Keratinocyte (primary cell): ENCODE results near the gene SCCPDH. TPM values are rescaled to one million over a fixed set of nuclear protein-coding genes. Genes with fewer than 3 reads are reported as not detected.

Experiments used
- DNase-seq: peaks from one replicate; pipeline ENCODE4 v3.0.0-alpha.2; 2011; ENCODE audit warnings: low read depth, missing footprints, low spot score
- FAIRE-seq: peaks from 2 replicates; lab custom pipeline; 2011; peaks lifted over from hg19 to GRCh38; lab: Jason Lieb, UNC
- H2AFZ ChIP-seq: 2 replicates; pipeline ENCODE4 v1.6.0; 2012; ENCODE audit warnings: low read length, control low read depth, inconsistent platforms; ENCODE audit not compliant: control insufficient read depth
- H3K27ac ChIP-seq: 2 replicates; pipeline ENCODE4 v1.5.1; 2011; ENCODE audit warnings: low read length; ENCODE audit not compliant: control insufficient read depth, insufficient read depth
- H3K27me3 ChIP-seq: 3 replicates; pipeline ENCODE4 v1.6.0; 2011; ENCODE audit warnings: low read length; ENCODE audit not compliant: control insufficient read depth, insufficient read depth; ENCODE audit errors: extremely low read depth
- H3K36me3 ChIP-seq, 2 experiments: 2 replicates in 1 of 2; 3 replicates in 1 of 2; pipeline ENCODE4 v1.5.1; 2011; ENCODE audit warnings: low read length in 2 of 2, mild to moderate bottlenecking in 1 of 2; ENCODE audit not compliant: control insufficient read depth in 2 of 2, insufficient read depth in 2 of 2; ENCODE audit errors: extremely low read depth in 1 of 2
- H3K4me1 ChIP-seq: 3 replicates; pipeline ENCODE4 v1.5.1; 2011; ENCODE audit warnings: low read length; ENCODE audit not compliant: control insufficient read depth, insufficient read depth; ENCODE audit errors: extremely low read depth
- H3K4me2 ChIP-seq: 3 replicates; pipeline ENCODE4 v1.6.0; 2011; ENCODE audit warnings: low read depth, low read length; ENCODE audit not compliant: control insufficient read depth, insufficient read depth; ENCODE audit errors: extremely low read depth
- H3K4me3 ChIP-seq, 3 experiments: fragments of 200-600 bp in 1 of 3; sonication (generic) in 1 of 3; 2 replicates in 2 of 3; 3 replicates in 1 of 3; pipeline ENCODE4 v1.5.1; 2011 to 2016; ENCODE audit warnings: low read length in 3 of 3, mild to moderate bottlenecking in 3 of 3, control low read depth in 2 of 3, inconsistent platforms in 1 of 3, low read depth in 1 of 3, mixed read lengths in 1 of 3, mixed run types in 1 of 3, moderate library complexity in 1 of 3; ENCODE audit not compliant: control insufficient read depth in 2 of 3, insufficient read depth in 2 of 3; ENCODE audit errors: extremely low read depth in 1 of 3
- H3K79me2 ChIP-seq: 2 replicates; pipeline ENCODE4 v1.6.0; 2012; ENCODE audit warnings: low read length; ENCODE audit not compliant: control insufficient read depth, insufficient read depth
- H3K9ac ChIP-seq: 3 replicates; pipeline ENCODE4 v1.6.0; 2011; ENCODE audit warnings: low read length; ENCODE audit not compliant: control insufficient read depth, insufficient read depth; ENCODE audit errors: extremely low read depth
- H3K9me1 ChIP-seq: 3 replicates; pipeline ENCODE4 v1.6.0; 2011; ENCODE audit warnings: low read length; ENCODE audit not compliant: control insufficient read depth, insufficient read depth; ENCODE audit errors: extremely low read depth
- H3K9me3 ChIP-seq: 2 replicates; pipeline ENCODE4 v1.5.1; 2012; ENCODE audit warnings: low read depth, low read length; ENCODE audit not compliant: control insufficient read depth
- H4K20me1 ChIP-seq: 3 replicates; pipeline ENCODE4 v1.6.0; 2011; ENCODE audit warnings: low read length; ENCODE audit not compliant: control insufficient read depth, insufficient read depth; ENCODE audit errors: extremely low read depth
- EZH2 ChIP-seq: IDR thresholded peaks from one replicate; pipeline ENCODE4 v1.6.1; 2012; ENCODE audit warnings: inconsistent platforms, mild to moderate bottlenecking, low read length, moderate library complexity
- dilution Hi-C: fragments of 300-500 bp; cut with MboI; formaldehyde crosslinking; loops from one replicate; pipeline ENCODE4 v1.7.0; 2020; ENCODE audit warnings: low sequenced_read_pairs; ENCODE audit not compliant: extremely low pct_ligation_motif_present
- polyA plus RNA-seq, 5 experiments: library from polyadenylated mRNA; depleted of rRNA in 3 of 5; stranded (reverse) in 3 of 5; stranded (forward) in 1 of 5; unstranded in 1 of 5; fragments of >200 nt; gene quantifications; 1 replicate in 1 of 5; 2 replicates in 3 of 5; 3 replicates in 1 of 5; pipeline versions ENCODE4 v1.2.1 to v1.2.3, GENCODE V29; 2011 to 2012; ENCODE audit warnings: missing spikeins in 2 of 5, low read depth in 1 of 5, low replicate concordance in 1 of 5
- TF ChIP-seq, protein P1 (sequence below), 3 experiments: IDR thresholded peaks in 1 of 3; conservative IDR thresholded peaks in 1 of 3; optimal IDR thresholded peaks in 1 of 3; 2 replicates in 2 of 3; 3 replicates in 1 of 3; pipeline versions ENCODE3 to v1.5.1; 2011; ENCODE audit warnings: low read length in 3 of 3, mild to moderate bottlenecking in 3 of 3, moderate library complexity in 2 of 3, control low read depth in 1 of 3, inconsistent platforms in 1 of 3; ENCODE audit not compliant: insufficient read depth in 2 of 3; ENCODE audit errors: extremely low read depth in 1 of 3

SCCPDH gene
- polyA plus RNA-seq, 1 donor (not counting 4 experiments of a cell fraction or from before 2014, with no cell fraction given), result 4.3 TPM

DNA sequence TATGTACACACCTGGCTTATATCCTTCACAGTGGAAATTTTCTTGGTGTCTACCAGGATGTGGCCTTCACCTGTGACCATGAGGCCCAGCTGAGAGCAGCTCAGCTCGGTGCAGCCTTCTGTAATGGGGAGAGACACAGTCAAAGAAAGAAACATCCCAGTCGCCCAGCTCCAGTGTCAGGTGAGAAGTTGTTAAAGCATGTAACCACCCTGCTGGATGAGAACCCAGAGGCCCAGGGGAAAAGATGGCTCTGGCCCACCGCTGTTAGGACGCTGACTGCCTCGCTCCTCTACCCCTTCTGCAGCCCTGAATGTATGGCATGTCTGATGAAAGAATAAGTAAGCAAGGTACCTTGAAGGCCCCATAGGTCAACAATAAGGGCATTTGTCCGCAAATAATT lies 52.7 kb downstream of the SCCPDH start:
- Histone ChIP-seq H3K9me3 (no peaks in the 10 kb centered on the region), H4K20me1 (no peaks in the 10 kb centered on the region), H2AFZ (no peak overlapping the region), H3K27me3 (no peaks in the 10 kb centered on the region), H3K9me1 (no peaks in the 10 kb centered on the region), H3K4me2 (no peak overlapping the region), H3K27ac (no peak overlapping the region), H3K9ac (no peak overlapping the region), H3K36me3 (no peaks in the 10 kb centered on the region), H3K79me2 (no peaks in the 10 kb centered on the region), H3K4me3 (no peak overlapping the region), H3K4me1 (no peaks in the 10 kb centered on the region)
- TF ChIP-seq, protein P1, sequence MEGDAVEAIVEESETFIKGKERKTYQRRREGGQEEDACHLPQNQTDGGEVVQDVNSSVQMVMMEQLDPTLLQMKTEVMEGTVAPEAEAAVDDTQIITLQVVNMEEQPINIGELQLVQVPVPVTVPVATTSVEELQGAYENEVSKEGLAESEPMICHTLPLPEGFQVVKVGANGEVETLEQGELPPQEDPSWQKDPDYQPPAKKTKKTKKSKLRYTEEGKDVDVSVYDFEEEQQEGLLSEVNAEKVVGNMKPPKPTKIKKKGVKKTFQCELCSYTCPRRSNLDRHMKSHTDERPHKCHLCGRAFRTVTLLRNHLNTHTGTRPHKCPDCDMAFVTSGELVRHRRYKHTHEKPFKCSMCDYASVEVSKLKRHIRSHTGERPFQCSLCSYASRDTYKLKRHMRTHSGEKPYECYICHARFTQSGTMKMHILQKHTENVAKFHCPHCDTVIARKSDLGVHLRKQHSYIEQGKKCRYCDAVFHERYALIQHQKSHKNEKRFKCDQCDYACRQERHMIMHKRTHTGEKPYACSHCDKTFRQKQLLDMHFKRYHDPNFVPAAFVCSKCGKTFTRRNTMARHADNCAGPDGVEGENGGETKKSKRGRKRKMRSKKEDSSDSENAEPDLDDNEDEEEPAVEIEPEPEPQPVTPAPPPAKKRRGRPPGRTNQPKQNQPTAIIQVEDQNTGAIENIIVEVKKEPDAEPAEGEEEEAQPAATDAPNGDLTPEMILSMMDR (optimal IDR thresholded peaks at IDR 0.05 in 1 of 3, IDR thresholded peaks at IDR 0.05 in 1 of 3, conservative IDR thresholded peaks at IDR 0.05 in 1 of 3; ENCODE audit: extremely low read depth in 1 of 3, insufficient read depth in 2 of 3, low read length in 3 of 3), result no peak
- TF ChIP-seq EZH2, result no peak
- DNase-seq (no peak), FAIRE-seq (no peak)
- dilution Hi-C loops, result no loop called here

DNA sequence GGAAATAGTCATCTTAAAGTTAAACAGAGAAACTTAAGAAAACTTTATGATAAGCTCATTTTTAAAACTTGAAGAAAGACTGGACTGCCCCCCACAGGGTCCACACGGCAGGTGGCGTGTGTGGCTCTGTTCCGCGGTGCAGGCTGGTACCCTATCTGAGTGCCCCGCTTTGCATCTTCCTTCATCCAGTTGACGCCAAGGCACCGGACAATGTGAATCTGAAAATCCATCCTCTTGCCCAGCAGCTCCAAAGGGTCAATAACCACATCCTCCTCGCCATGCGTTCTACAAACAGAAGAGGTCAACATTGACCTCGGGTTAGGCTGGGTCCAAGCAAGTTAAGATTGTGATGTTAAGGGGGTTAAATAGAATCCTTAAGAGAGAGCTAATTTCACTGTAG lies 54.5 kb downstream of the SCCPDH start:
- Histone ChIP-seq H3K27me3 (no peaks in the 10 kb centered on the region), H3K4me2 (no peak overlapping the region), H3K4me3 (no peak overlapping the region), H2AFZ (no peak overlapping the region), H3K27ac (no peak overlapping the region), H3K9me3 (no peaks in the 10 kb centered on the region), H3K79me2 (no peaks in the 10 kb centered on the region), H3K4me1 (no peaks in the 10 kb centered on the region), H3K9ac (no peak overlapping the region), H3K36me3 (no peaks in the 10 kb centered on the region), H3K9me1 (no peaks in the 10 kb centered on the region), H4K20me1 (no peaks in the 10 kb centered on the region)
- dilution Hi-C loops, result no loop called here
- DNase-seq (no peak), FAIRE-seq (no peak)
- TF ChIP-seq, protein P1 (optimal IDR thresholded peaks at IDR 0.05 in 1 of 3, IDR thresholded peaks at IDR 0.05 in 1 of 3, conservative IDR thresholded peaks at IDR 0.05 in 1 of 3; ENCODE audit: extremely low read depth in 1 of 3, insufficient read depth in 2 of 3, low read length in 3 of 3), result no peak
- TF ChIP-seq EZH2, result no peak
